Gastrocnemius medialis (tissue), 4 donors: ENCODE measurements around the gene ST6GALNAC4. TPM values are rescaled to one million over a fixed set of nuclear protein-coding genes. Genes with fewer than 3 reads are reported as not detected.

Experiments
- ATAC-seq, 2 donors: fragments of 150-250 bp; one replicate each; pipeline ENCODE4 v1.9.1; 2016
- DNase-seq, 2 donors: peaks; one replicate each; pipeline ENCODE4 v3.0.0-alpha.2; 2019
- H3K27ac ChIP-seq, 4 donors: fragments of 200-600 bp; sonication (generic); 1 replicate in 1 of 4; 2 replicates in 3 of 4; pipeline ENCODE4 v1.5.1; 2016 to 2018; ENCODE audit warnings: mild to moderate bottlenecking in 2 of 4, moderate library complexity in 1 of 4
- H3K27me3 ChIP-seq, 3 donors: fragments of 200-600 bp; sonication (generic) in 2 of 3; 1 replicate in 1 of 3; 2 replicates in 2 of 3; pipeline versions ENCODE4 v1.5.1 to v1.6.0; 2016 to 2019; ENCODE audit warnings: mild to moderate bottlenecking in 1 of 3, moderate library complexity in 1 of 3
- H3K36me3 ChIP-seq, 2 donors: fragments of 200-600 bp; sonication (generic) in 1 of 2; one replicate each; pipeline ENCODE4 v1.5.1; 2017 to 2018
- H3K4me1 ChIP-seq, 2 donors: fragments of 200-600 bp; sonication (generic) in 1 of 2; one replicate each; pipeline ENCODE4 v1.5.1; 2016 to 2017; ENCODE audit warnings: mild to moderate bottlenecking in 2 of 2
- H3K4me3 ChIP-seq, 4 donors: fragments of 200-600 bp; sonication (generic) in 3 of 4; 1 replicate in 1 of 4; 2 replicates in 3 of 4; pipeline ENCODE4 v1.5.1; 2016 to 2019; ENCODE audit warnings: mild to moderate bottlenecking in 2 of 4
- H3K9me3 ChIP-seq, 3 donors: fragments of 200-600 bp; sonication (generic) in 2 of 3; 1 replicate in 1 of 3; 2 replicates in 2 of 3; pipeline ENCODE4 v1.5.1; 2016 to 2019
- POLR2A ChIP-seq, 2 donors: fragments of 450-650 bp; IDR thresholded peaks; one replicate each; pipeline ENCODE4 v1.6.1; 2017; ENCODE audit warnings: antibody characterized with exemption in 2 of 2, mild to moderate bottlenecking in 2 of 2, moderate library complexity in 2 of 2
- in situ Hi-C, 4 donors: fragments of 200-750 bp; cut with MboI; loops; one replicate each; pipeline versions ENCODE4 v1.15.0 to v1.8.0; 2017; ENCODE audit warnings: low sequenced_read_pairs in 4 of 4
- intact Hi-C: fragments of 100-400 bp; cut with DNase I; formaldehyde crosslinking; loops from one replicate; pipeline ENCODE4 v1.15.1; 2023; ENCODE audit warnings: low total_unique reads
- total RNA-seq, 4 donors: library from RNA; depleted of rRNA; stranded (reverse); fragments of >200 nt; gene quantifications; one replicate each; pipeline versions ENCODE4 v1.1.0 to v1.2.3, GENCODE V29; 2016
- TF ChIP-seq, protein P1 (sequence below), 5 experiments: fragments of 450-650 bp in 3 of 5; fragments of 200-600 bp in 2 of 5; sonication (generic) in 2 of 5; IDR thresholded peaks in 4 of 5; conservative IDR thresholded peaks in 1 of 5; 1 replicate in 4 of 5; 2 replicates in 1 of 5; pipeline ENCODE4 v1.5.1; 2016 to 2019; ENCODE audit warnings: antibody characterized with exemption in 5 of 5, mild to moderate bottlenecking in 3 of 5, moderate library complexity in 3 of 5

ST6GALNAC4 gene
- total RNA-seq, 4 donors from 2014 or later = 11.2 to 48.4 (median 23.6) TPM

GRCh38 chr9:127954831-127955293 is 38.0 kb upstream of the ST6GALNAC4 start:
- Histone ChIP-seq H3K36me3 (no peaks in the 10 kb centered on the region), H3K27me3 (no peaks in the 10 kb centered on the region), H3K4me3 (no peak overlapping the region), H3K27ac (peak overlapping the region; percentile 83 to 92 (median 90)), H3K9me3 (no peaks in the 10 kb centered on the region), H3K4me1 (peaks cover 21 to 26% of the 10 kb centered on the region in 2 donors)
- intact Hi-C loops = loop anchor here (5.0 kb wide), 1 partner anchor 147 kb away; no protein-coding TSS in a partner anchor
- in situ Hi-C loops = loop anchor here (10.0 to 25.0 kb wide), 4 partner anchors 80 to 160 kb away; no protein-coding TSS in a partner anchor
- ATAC-seq (peak; percentile 1 to 6), DNase-seq (no peak)
- TF ChIP-seq, protein P1, sequence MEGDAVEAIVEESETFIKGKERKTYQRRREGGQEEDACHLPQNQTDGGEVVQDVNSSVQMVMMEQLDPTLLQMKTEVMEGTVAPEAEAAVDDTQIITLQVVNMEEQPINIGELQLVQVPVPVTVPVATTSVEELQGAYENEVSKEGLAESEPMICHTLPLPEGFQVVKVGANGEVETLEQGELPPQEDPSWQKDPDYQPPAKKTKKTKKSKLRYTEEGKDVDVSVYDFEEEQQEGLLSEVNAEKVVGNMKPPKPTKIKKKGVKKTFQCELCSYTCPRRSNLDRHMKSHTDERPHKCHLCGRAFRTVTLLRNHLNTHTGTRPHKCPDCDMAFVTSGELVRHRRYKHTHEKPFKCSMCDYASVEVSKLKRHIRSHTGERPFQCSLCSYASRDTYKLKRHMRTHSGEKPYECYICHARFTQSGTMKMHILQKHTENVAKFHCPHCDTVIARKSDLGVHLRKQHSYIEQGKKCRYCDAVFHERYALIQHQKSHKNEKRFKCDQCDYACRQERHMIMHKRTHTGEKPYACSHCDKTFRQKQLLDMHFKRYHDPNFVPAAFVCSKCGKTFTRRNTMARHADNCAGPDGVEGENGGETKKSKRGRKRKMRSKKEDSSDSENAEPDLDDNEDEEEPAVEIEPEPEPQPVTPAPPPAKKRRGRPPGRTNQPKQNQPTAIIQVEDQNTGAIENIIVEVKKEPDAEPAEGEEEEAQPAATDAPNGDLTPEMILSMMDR (IDR thresholded peaks at IDR 0.05 in 4 of 5, conservative IDR thresholded peaks at IDR 0.05 in 1 of 5) = no peak
- no peak for TF ChIP-seq POLR2A (IDR thresholded peaks at IDR 0.05)

DNA sequence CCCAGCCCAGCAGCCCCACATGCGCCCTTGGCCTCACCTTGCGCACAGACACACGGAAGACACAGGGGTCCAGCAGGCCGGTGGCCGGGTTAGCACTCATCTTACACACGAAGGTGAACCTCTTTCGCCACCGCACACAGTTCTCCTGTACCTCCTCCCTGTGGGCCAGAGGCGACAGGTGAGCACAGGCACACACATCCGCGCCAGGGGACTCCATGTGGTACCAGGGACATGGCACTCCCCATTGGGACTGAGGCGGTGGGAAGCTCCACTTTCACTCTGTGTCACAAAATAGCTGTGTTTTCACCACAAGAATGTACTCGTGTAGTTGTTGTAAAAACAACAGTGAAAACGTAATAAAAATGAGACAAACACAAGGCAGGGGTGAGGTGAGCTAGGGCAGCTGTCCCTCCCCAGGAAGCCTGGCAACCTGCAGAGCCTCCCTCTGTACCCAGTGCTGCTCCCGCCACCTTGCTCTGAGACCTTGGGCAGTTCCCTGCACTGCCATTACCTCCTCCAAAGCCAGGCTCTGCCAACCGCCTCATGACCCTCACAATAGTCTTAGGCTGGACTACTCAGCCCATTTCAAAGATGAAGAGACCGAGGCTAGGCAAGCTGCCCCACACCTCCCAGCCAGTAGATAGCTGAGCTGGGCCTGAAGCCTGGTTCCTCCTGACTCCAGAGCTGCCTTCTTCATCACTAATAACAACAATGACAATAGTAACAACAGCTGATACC is 37.1 kb upstream of the ST6GALNAC4 start:
- DNase-seq (no peak), ATAC-seq (no peak)
- TF ChIP-seq, protein P1 (IDR thresholded peaks at IDR 0.05 in 4 of 5, conservative IDR thresholded peaks at IDR 0.05 in 1 of 5) = no peak
- no peak for TF ChIP-seq POLR2A (IDR thresholded peaks at IDR 0.05)
- peak overlapping the region in 3 of 4 donors; percentile 83 to 92 (median 88) for H3K27ac ChIP-seq
- H3K36me3 ChIP-seq = no peaks in the 10 kb centered on the region
- no peak overlapping the region for H3K4me3 ChIP-seq
- in situ Hi-C loops = loop anchor here (10.0 to 25.0 kb wide), 4 partner anchors 81 to 161 kb away; no protein-coding TSS in a partner anchor
- H3K27me3 ChIP-seq = no peaks in the 10 kb centered on the region
- intact Hi-C loops = no loop called here
- no peaks in the 10 kb centered on the region for H3K9me3 ChIP-seq
- peaks cover 22 to 29% of the 10 kb centered on the region in 2 donors for H3K4me1 ChIP-seq

DNA sequence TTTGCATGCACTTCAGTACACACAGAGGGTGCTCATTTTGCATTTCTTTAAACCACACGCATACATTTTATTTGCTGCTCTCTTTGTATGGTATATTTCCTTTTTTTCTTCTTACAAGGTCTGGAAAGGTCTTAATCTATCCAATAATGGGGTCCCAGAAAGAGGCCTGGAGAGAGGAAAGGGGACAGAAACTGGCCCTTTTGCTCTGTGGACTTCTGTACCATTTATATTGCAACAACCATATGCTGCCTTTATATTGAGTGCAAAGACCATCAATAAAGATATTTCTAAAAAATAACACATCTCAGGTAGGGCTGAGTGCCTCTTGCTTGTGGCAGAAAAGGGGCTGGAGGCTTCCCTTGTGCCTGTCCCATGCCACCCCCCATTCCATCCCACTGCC is 36.3 kb upstream of the ST6GALNAC4 start:
- Histone ChIP-seq H3K4me1 (peaks cover 22 to 29% of the 10 kb centered on the region in 2 donors), H3K4me3 (no peak overlapping the region), H3K27me3 (no peaks in the 10 kb centered on the region), H3K36me3 (no peaks in the 10 kb centered on the region), H3K9me3 (no peaks in the 10 kb centered on the region), H3K27ac (no peak overlapping the region)
- no peak for DNase-seq
- intact Hi-C loops = no loop called here
- no peak for ATAC-seq
- in situ Hi-C loops = loop anchor here (10.0 to 25.0 kb wide), 4 partner anchors 82 to 162 kb away; no protein-coding TSS in a partner anchor
- no peak for TF ChIP-seq POLR2A (IDR thresholded peaks at IDR 0.05)
- TF ChIP-seq, protein P1 (IDR thresholded peaks at IDR 0.05 in 4 of 5, conservative IDR thresholded peaks at IDR 0.05 in 1 of 5) = no peak

- intact Hi-C loops = no loop called here
- no peak for TF ChIP-seq POLR2A (IDR thresholded peaks at IDR 0.05)
- TF ChIP-seq, protein P1 (IDR thresholded peaks at IDR 0.05 in 4 of 5, conservative IDR thresholded peaks at IDR 0.05 in 1 of 5) = no peak
- H3K9me3 ChIP-seq = no peaks in the 10 kb centered on the region
- in situ Hi-C loops = loop anchor here (10.0 to 25.0 kb wide), 4 partner anchors 84 to 164 kb away; no protein-coding TSS in a partner anchor
- no peak overlapping the region for H3K4me3 ChIP-seq
- ATAC-seq = no peak
- peaks cover 19 to 21% of the 10 kb centered on the region in 2 donors for H3K4me1 ChIP-seq
- no peak for DNase-seq
- no peaks in the 10 kb centered on the region for H3K27me3 ChIP-seq
- H3K27ac ChIP-seq = no peak overlapping the region
- H3K36me3 ChIP-seq = no peaks in the 10 kb centered on the region
Measured at GRCh38 chr9:127950513-127951289, 33.9 kb upstream of the ST6GALNAC4 start.
